ENCODE data around the gene ZBED4.

DNA sequence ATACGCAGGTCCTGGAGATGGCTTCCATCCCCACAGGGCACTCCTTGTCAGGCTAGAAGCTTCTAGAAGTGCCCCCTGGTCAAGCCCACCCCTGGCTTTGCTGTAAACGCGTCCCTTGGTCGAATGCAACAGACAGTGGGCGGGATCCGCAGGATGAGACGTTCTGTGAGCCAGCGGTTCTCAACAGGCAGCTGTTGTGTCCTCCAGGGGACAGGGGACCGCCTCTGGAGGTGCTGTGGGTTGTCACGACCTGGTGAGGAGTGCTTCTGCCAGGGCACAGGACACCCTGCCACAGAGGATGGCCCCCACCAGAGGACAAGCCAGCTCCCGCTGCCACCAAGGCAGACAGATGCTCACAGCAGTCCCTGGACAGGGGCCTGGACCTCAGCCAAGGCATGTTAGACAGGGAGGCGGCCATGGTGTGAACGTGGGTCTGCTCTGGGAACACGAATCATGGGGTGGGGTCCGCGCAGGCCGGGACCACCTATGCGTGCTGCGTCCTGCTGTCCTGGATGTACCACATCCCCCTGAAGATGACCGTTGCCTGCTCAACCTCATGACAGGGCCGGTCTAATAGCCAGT, 76.4 kb downstream of the ZBED4 start:
- TF ChIP-seq, protein P1, sequence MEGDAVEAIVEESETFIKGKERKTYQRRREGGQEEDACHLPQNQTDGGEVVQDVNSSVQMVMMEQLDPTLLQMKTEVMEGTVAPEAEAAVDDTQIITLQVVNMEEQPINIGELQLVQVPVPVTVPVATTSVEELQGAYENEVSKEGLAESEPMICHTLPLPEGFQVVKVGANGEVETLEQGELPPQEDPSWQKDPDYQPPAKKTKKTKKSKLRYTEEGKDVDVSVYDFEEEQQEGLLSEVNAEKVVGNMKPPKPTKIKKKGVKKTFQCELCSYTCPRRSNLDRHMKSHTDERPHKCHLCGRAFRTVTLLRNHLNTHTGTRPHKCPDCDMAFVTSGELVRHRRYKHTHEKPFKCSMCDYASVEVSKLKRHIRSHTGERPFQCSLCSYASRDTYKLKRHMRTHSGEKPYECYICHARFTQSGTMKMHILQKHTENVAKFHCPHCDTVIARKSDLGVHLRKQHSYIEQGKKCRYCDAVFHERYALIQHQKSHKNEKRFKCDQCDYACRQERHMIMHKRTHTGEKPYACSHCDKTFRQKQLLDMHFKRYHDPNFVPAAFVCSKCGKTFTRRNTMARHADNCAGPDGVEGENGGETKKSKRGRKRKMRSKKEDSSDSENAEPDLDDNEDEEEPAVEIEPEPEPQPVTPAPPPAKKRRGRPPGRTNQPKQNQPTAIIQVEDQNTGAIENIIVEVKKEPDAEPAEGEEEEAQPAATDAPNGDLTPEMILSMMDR (IDR thresholded peaks at IDR 0.05): no peak
- no peak for TF ChIP-seq POLR2A (IDR thresholded peaks at IDR 0.05)
